ENCODE data around the gene NEK8. TPM values are rescaled to one million over a fixed set of nuclear protein-coding genes. Genes with fewer than 3 reads are reported as not detected.

NEK8 gene
- total RNA-seq, 2 donors from 2014 or later = 5.1 to 13.2 TPM

DNA sequence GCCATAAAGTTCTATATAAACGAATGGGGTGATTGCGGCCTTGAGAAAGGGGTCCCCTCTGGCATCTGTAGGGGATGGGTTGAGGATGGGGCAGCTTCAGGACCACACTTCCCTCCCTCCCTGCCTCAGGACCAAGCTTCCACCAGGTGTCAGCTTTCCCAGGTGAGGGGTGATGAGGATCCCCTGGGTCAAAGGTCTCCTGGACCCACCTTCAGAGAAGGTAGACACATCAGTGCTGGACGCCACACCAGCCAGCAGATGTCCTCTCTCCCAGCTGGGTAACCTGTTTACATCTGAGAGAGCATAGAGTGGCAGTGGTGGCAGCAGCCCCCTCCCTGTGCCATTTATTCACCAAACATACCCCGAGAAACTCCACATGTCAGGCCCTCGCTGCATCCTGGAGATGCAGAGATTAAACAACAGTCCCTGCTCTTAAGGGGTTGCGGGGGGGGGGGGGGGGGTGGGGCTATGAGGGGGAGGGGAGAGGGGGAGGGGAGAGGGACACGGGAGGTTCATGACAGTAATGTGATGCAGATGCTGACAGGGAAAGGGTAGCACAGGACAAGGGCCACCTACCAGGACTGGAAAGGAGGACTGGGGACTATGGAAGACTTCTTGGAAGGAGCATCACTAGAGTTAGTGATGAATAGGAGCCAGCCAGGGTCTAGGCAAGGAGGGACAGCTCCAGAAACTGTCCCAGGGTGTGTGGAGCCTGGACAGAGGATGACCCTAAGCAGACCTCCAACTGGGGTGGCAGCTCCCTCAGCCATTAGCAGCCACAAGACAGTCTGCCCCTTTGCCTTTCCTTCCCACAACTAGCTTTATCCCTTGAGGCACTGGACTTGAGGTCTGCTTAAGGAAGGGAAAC lies 21.9 kb upstream of the NEK8 start:
- peaks cover 0 to 3% of the 10 kb centered on the region in 2 donors for H3K36me3 ChIP-seq

DNA sequence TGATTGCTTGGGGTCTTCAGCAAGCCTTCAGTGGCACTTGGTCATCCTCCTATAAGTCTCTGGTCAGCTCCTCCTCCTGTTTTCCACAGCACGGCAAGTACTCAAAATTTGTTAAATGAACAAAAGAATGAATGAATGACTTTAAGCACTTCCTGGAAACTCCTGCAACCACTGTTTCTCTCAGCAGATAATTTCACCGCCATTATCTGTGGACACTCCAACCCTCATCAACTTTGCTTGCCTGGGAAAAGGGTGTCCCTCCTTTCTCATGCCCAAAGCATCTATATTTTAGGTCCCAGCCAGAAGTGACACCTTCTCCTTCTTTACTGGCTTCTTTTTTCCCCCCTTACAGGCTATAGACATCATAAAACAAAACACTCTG lies 21.3 kb upstream of the NEK8 start:
- Histone ChIP-seq H3K4me1 (replicated peaks) (no peaks in the 10 kb centered on the region), H3K27ac (no peak overlapping the region), H3K9me3 (no peaks in the 10 kb centered on the region), H3K4me3 (no peak overlapping the region), H3K36me3 (no peaks in the 10 kb centered on the region), H3K27me3 (replicated peaks; ENCODE audit: insufficient read depth) (no peaks in the 10 kb centered on the region)
- intact Hi-C loops (cut with DNase I) = no loop called here
- WGBS = 91% methylated on average over 2 of the region's 2 CpGs
- TF ChIP-seq POLR2AphosphoS5 (IDR thresholded peaks at IDR 0.05) (no peak), POLR2A (IDR thresholded peaks at IDR 0.05) (no peak)
- TF ChIP-seq, protein P1, sequence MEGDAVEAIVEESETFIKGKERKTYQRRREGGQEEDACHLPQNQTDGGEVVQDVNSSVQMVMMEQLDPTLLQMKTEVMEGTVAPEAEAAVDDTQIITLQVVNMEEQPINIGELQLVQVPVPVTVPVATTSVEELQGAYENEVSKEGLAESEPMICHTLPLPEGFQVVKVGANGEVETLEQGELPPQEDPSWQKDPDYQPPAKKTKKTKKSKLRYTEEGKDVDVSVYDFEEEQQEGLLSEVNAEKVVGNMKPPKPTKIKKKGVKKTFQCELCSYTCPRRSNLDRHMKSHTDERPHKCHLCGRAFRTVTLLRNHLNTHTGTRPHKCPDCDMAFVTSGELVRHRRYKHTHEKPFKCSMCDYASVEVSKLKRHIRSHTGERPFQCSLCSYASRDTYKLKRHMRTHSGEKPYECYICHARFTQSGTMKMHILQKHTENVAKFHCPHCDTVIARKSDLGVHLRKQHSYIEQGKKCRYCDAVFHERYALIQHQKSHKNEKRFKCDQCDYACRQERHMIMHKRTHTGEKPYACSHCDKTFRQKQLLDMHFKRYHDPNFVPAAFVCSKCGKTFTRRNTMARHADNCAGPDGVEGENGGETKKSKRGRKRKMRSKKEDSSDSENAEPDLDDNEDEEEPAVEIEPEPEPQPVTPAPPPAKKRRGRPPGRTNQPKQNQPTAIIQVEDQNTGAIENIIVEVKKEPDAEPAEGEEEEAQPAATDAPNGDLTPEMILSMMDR (IDR thresholded peaks at IDR 0.05) = no peak
- DNase-seq (ENCODE audit: low spot score) = no peak

More for the DNA sequence above, 21.9 kb upstream of the NEK8 start:
- H3K4me1 ChIP-seq (replicated peaks) = no peaks in the 10 kb centered on the region
- 53% methylated on average over 7 of the region's 7 CpGs for WGBS
- intact Hi-C loops (cut with DNase I) = no loop called here
- H3K9me3 ChIP-seq = no peaks in the 10 kb centered on the region
- no peak overlapping the region for H3K27ac ChIP-seq
- no peak overlapping the region for H3K4me3 ChIP-seq
- no peak for DNase-seq (ENCODE audit: low spot score)
- TF ChIP-seq, protein P1 (IDR thresholded peaks at IDR 0.05) = no peak
- no peak for TF ChIP-seq POLR2A (IDR thresholded peaks at IDR 0.05)
- no peak for TF ChIP-seq POLR2AphosphoS5 (IDR thresholded peaks at IDR 0.05)
- H3K27me3 ChIP-seq (replicated peaks; ENCODE audit: insufficient read depth) = no peaks in the 10 kb centered on the region

DNA sequence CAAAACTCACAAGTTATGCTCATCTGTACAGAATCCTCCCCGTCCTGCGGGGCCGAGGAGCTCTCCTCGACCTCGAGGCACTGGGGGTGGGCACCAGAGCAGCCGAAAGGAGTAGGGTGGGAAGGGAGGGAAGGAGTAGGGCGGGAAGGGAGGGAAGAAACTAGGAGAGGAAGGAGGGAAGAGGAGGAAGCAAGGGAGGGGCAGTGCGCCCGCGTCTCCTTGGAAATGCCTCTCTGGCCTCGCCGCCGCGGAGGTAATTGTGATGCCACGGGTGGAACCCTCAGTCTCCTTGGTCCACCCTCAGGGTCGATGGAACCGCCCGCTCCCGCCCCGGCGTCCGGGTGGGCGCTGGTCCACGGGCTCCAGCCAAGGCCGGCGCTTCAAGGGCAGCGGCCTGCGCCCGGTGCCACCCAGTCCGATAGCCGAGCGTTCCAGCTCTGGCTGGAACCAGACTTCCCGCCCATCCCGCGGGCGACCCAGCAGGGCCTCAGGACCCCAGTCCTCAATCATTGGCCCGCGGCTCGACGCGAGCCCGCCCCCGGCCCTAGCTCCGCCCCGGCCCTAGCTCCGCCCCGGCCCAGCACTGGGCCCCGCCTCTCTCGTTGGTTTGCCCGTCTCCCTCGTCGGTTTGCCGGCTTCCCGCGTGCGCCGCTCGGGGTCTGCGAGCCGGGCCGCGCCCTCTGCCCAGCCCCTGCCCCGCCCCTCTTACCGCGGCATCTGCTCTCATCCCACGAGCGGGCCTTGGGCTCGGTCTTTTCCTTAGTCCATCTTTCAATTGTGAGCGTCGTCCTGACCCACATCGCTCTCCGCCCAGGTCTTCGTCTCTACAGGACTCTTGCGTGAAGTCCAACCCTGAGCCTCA lies 17.5 kb upstream of the NEK8 start:
- peak overlapping the region; percentile 85 to 93 for H3K27ac ChIP-seq
- no peaks in the 10 kb centered on the region for H3K27me3 ChIP-seq (replicated peaks; ENCODE audit: insufficient read depth)
- peaks cover 0 to 10% of the 10 kb centered on the region in 2 donors for H3K36me3 ChIP-seq
- intact Hi-C loops (cut with DNase I) = loop anchor here (5.0 kb wide), 1 partner anchor 49 kb away; the partner anchor contains the start of genes SDF2 and SUPT6H
- TF ChIP-seq POLR2A (IDR thresholded peaks at IDR 0.05) (peak; percentile 86), POLR2AphosphoS5 (IDR thresholded peaks at IDR 0.05) (peak; percentile 71)
- TF ChIP-seq, protein P1 (IDR thresholded peaks at IDR 0.05) = no peak
- peak overlapping the region; percentile 42 to 53 for H3K4me3 ChIP-seq
- peak; percentile 80 for DNase-seq (ENCODE audit: low spot score)
- H3K4me1 ChIP-seq (replicated peaks) = no peaks in the 10 kb centered on the region
- under 1% methylated on average over 74 of the region's 74 CpGs for WGBS
- H3K9me3 ChIP-seq = no peaks in the 10 kb centered on the region

DNA sequence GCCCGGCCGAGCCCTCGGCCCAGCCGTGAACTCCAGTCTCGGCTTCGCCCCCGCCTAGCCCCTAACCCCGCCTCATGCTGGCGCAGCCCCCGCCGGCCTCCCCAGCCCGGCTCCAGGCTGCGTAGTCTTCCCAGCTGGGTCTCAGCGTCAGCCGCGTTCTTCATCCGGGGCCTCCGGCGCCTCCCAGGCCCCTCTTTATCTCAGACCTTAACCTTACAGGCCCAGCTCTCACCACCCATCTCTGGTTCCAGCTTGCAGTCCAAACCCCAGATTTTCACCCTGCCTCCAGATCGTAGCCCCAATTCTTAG lies 16.9 kb upstream of the NEK8 start, which contains the start of gene PROCA1:
Gene PROCA1 (minus strand): TSS at position 166 of the 309 bp plus-strand sequence. CDS start 228 bp downstream, outside the sequence.
- Histone ChIP-seq H3K27ac (peak within 1 kb of the TSS; percentile 85 to 93), H3K4me3 (peak within 1 kb of the TSS; percentile 42 to 53), H3K27me3 (replicated peaks; ENCODE audit: insufficient read depth) (no peaks in the 10 kb centered on the region), H3K4me1 (replicated peaks) (peaks cover 5% of the 10 kb centered on the region), H3K9me3 (no peaks in the 10 kb centered on the region), H3K36me3 (peaks cover 0 to 10% of the 10 kb centered on the region in 2 donors)
- WGBS = 12% methylated on average over 18 of the region's 20 CpGs
- intact Hi-C loops (cut with DNase I) = loop anchor here (5.0 kb wide), 1 partner anchor 49 kb away; the partner anchor contains the start of genes SDF2 and SUPT6H
- TF ChIP-seq POLR2A (IDR thresholded peaks at IDR 0.05) (no peak), POLR2AphosphoS5 (IDR thresholded peaks at IDR 0.05) (no peak)
- TF ChIP-seq, protein P1 (IDR thresholded peaks at IDR 0.05) = no peak
- DNase-seq (ENCODE audit: low spot score) = no peak

Data from prostate gland (tissue), 2 donors.